Tibial nerve (tissue), 4 donors: ENCODE data around the gene MIER1. TPM values are rescaled to one million over a fixed set of nuclear protein-coding genes. Genes with fewer than 3 reads are reported as not detected.

ENCODE experiments used
- DNase-seq, 2 donors: peaks; one replicate each; pipeline ENCODE4 v3.0.0-alpha.2; 2019; ENCODE audit warnings: low spot score in 2 of 2
- H3K27ac ChIP-seq, 4 donors: fragments of 200-600 bp; sonication (generic) in 3 of 4; one replicate each; pipeline ENCODE4 v1.5.1; 2017 to 2019; ENCODE audit warnings: mild to moderate bottlenecking in 1 of 4
- H3K27me3 ChIP-seq, 2 donors: fragments of 200-600 bp; sonication (generic) in 1 of 2; one replicate each; pipeline versions ENCODE4 v1.5.1 to v1.6.0; 2017 to 2019
- H3K36me3 ChIP-seq, 3 donors: fragments of 200-600 bp; sonication (generic); one replicate each; pipeline ENCODE4 v1.5.1; 2018 to 2019
- H3K4me1 ChIP-seq, 4 donors: fragments of 200-600 bp; sonication (generic) in 3 of 4; one replicate each; pipeline ENCODE4 v1.5.1; 2017 to 2019
- H3K4me3 ChIP-seq, 4 donors: fragments of 200-600 bp; sonication (generic) in 3 of 4; one replicate each; pipeline ENCODE4 v1.5.1; 2017 to 2019; ENCODE audit warnings: mild to moderate bottlenecking in 1 of 4, moderate library complexity in 1 of 4
- H3K9me3 ChIP-seq, 4 donors: fragments of 200-600 bp; sonication (generic) in 3 of 4; one replicate each; pipeline ENCODE4 v1.5.1; 2017 to 2019
- EP300 ChIP-seq, 2 donors: sonication (generic); formaldehyde crosslinking; IDR thresholded peaks; one replicate each; pipeline ENCODE4 v1.6.1; 2017; ENCODE audit warnings: antibody characterized with exemption in 2 of 2, mild to moderate bottlenecking in 1 of 2
- POLR2A ChIP-seq, 2 donors: fragments of 450-650 bp; IDR thresholded peaks; one replicate each; pipeline ENCODE4 v1.6.1; 2017; ENCODE audit warnings: antibody characterized with exemption in 2 of 2, mild to moderate bottlenecking in 2 of 2, moderate library complexity in 2 of 2
- WGBS, 2 donors: methylation state at CpG; one replicate each; pipeline ENCODE4 v1.1.5; 2018; 5-methylcytosine and 5-hydroxymethylcytosine counted together
- total RNA-seq, 4 donors: library from RNA; depleted of rRNA; stranded (reverse); fragments of >200 nt; gene quantifications; one replicate each; pipeline ENCODE4 v1.1.0, GENCODE V29; 2016
- TF ChIP-seq, protein P1 (sequence below), 5 experiments: fragments of 200-600 bp in 3 of 5; fragments of 450-650 bp in 2 of 5; sonication (generic) in 3 of 5; IDR thresholded peaks; one replicate each; pipeline ENCODE4 v1.5.1; 2016 to 2019; ENCODE audit warnings: antibody characterized with exemption in 5 of 5, mild to moderate bottlenecking in 3 of 5, moderate library complexity in 2 of 5

The MIER1 gene
- total RNA-seq, 4 donors from 2014 or later = 25.5 to 43.5 (median 40.1) TPM

DNA sequence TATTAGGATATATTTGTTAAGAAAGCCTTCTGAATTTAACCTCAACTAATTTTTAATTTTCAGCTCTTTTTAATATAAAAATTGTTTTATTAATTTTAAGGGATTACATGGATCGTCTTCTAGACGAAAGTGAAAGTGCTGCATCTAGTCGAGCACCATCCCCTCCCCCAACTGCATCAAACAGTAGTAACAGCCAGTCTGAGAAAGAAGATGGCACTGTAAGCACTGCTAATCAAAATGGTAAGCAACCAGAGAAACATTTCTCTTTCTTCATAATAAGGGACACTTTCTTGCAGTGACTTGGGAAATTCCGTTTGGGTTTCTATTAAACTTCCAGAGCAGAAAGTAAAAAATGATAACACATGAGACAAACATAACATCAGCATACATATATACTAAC lies 56.9 kb downstream of the MIER1 start:
- Histone ChIP-seq H3K27ac (peak overlapping the region in 3 of 4 donors; percentile 44 to 60 (median 55)), H3K27me3 (no peaks in the 10 kb centered on the region), H3K36me3 (peaks cover 0 to 71% (median 0%) of the 10 kb centered on the region in 3 donors), H3K4me3 (peak overlapping the region in 3 of 4 donors; percentile 10 to 27 (median 24)), H3K9me3 (no peaks in the 10 kb centered on the region), H3K4me1 (peaks cover 0 to 10% (median 3%) of the 10 kb centered on the region in 4 donors)
- WGBS, 2 donors = 44 to 45% methylated on average over 4 of the region's 4 CpGs
- DNase-seq = peak in 1 of 2 donors; percentile 38
- TF ChIP-seq EP300 (IDR thresholded peaks at IDR 0.05) (peak in 1 of 2 donors; percentile 12), POLR2A (IDR thresholded peaks at IDR 0.05) (no peak)
- TF ChIP-seq, protein P1, sequence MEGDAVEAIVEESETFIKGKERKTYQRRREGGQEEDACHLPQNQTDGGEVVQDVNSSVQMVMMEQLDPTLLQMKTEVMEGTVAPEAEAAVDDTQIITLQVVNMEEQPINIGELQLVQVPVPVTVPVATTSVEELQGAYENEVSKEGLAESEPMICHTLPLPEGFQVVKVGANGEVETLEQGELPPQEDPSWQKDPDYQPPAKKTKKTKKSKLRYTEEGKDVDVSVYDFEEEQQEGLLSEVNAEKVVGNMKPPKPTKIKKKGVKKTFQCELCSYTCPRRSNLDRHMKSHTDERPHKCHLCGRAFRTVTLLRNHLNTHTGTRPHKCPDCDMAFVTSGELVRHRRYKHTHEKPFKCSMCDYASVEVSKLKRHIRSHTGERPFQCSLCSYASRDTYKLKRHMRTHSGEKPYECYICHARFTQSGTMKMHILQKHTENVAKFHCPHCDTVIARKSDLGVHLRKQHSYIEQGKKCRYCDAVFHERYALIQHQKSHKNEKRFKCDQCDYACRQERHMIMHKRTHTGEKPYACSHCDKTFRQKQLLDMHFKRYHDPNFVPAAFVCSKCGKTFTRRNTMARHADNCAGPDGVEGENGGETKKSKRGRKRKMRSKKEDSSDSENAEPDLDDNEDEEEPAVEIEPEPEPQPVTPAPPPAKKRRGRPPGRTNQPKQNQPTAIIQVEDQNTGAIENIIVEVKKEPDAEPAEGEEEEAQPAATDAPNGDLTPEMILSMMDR (IDR thresholded peaks at IDR 0.05) = no peak

DNA sequence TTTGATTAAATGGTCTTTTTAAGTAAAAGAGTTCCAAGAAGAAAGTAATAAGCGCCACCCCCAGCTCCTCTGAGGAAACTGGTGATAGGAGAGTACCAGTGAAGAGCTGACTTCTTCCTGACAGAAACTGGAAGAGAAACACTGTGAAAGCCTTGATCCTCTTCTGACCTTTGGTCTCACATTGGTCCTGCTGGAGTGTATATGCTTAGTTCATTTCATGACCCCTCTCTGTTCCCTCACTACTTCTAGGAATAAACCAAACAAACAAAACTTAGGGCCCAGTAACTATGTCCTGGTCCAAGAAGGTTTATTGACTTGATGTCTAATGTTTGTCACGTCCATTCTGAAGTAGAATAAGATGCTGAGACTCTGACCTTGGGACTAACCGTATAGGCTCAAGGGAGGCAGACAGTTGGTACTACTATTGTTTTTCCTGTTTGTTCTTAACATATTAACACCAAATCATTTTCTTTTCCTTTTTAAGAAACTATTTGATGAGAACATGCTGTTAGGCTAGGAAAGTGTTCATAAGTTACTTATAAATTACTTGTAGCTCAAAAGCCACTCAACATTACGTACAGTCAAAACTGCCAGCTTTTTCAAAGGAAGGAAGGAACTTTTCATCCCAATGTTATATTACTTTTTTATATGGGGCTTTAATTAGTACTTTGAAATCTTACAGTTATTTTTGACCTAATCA lies 57.9 kb downstream of the MIER1 start:
- 92 to 96% methylated on average over 4 of the region's 4 CpGs for WGBS, 2 donors
- Histone ChIP-seq H3K4me3 (no peak overlapping the region), H3K27ac (no peak overlapping the region), H3K9me3 (no peaks in the 10 kb centered on the region), H3K27me3 (no peaks in the 10 kb centered on the region), H3K36me3 (peaks cover 0 to 67% (median 0%) of the 10 kb centered on the region in 3 donors), H3K4me1 (peaks cover 0 to 10% (median 3%) of the 10 kb centered on the region in 4 donors)
- TF ChIP-seq POLR2A (IDR thresholded peaks at IDR 0.05) = no peak
- DNase-seq = no peak

DNA sequence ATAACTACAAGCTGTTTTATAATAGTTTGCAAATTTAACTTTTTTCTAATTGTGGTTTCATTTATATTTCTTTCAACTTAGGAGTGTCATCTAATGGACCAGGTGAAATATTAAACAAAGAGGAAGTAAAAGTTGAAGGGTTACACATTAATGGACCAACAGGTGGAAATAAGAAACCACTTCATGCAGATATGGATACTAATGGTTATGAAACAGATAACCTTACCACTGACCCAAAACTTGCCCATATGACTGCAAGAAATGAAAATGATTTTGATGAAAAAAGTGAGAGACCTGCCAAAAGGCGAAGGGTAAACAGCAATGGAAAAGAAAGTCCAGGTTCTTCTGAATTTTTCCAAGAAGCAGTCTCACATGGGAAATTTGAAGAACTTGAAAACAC lies 59.7 kb downstream of the MIER1 start:
- no peak overlapping the region for H3K4me3 ChIP-seq
- H3K4me1 ChIP-seq = peaks cover 0 to 10% (median 3%) of the 10 kb centered on the region in 4 donors
- peaks cover 0 to 63% (median 0%) of the 10 kb centered on the region in 3 donors for H3K36me3 ChIP-seq
- H3K27ac ChIP-seq = no peak overlapping the region
- H3K9me3 ChIP-seq = no peaks in the 10 kb centered on the region
- 91 to 98% methylated on average over 1 of the region's 1 CpG for whole genome bisulfite sequencing, 2 donors
- TF ChIP-seq, protein P1 (IDR thresholded peaks at IDR 0.05) = no peak
- TF ChIP-seq EP300 (IDR thresholded peaks at IDR 0.05) = no peak
- no peak for TF ChIP-seq POLR2A (IDR thresholded peaks at IDR 0.05)
- no peaks in the 10 kb centered on the region for H3K27me3 ChIP-seq
- no peak for DNase-seq

DNA sequence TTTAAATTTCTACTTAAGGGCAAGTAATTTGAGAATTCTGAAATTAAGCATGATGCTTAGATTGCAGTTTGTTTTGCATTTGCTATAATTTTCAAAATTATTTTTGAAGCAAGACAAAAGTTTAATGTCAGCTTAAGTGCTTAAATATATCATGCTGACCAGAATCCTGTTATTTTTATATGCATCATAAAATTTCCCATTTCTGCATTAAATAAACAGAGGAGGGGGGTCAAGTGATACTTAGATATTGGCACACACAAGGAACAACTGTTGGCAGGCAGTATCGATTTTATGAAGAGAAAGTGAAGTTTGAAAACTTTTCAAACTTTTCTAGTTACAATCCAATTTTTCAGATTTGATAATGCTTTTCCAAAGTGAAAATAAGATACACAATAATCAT lies 61.0 kb downstream of the MIER1 start:
- WGBS, 2 donors = 30 to 42% methylated on average over 1 of the region's 1 CpG
- Histone ChIP-seq H3K9me3 (no peaks in the 10 kb centered on the region), H3K36me3 (peaks cover 0 to 69% (median 0%) of the 10 kb centered on the region in 3 donors), H3K4me3 (no peak overlapping the region), H3K27me3 (no peaks in the 10 kb centered on the region), H3K4me1 (peaks cover 0 to 10% (median 3%) of the 10 kb centered on the region in 4 donors), H3K27ac (no peak overlapping the region)
- no peak for DNase-seq
- TF ChIP-seq, protein P1 (IDR thresholded peaks at IDR 0.05) = no peak
- TF ChIP-seq POLR2A (IDR thresholded peaks at IDR 0.05) (no peak), EP300 (IDR thresholded peaks at IDR 0.05) (no peak)

DNA sequence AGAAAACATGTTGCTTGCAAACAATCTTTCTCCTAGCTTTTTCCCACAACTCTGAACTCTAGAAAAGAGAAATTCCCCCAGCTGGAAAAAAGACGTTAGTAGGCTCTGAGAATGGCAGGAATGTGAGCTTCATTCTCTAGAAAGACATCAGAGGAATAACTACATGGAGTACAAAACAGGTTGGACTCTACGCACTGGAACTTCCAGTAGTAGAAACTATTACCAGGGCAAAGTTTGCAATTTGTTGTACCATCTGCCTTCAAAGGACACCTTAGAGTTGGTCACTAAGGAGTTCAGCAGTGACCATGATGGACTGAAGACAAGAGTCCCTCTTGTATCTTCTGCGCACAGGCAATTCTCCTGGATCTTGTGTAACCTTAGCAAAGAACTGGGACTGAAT lies 68.3 kb downstream of the MIER1 start:
- 65 to 89% methylated on average over 3 of the region's 3 CpGs for whole genome bisulfite sequencing, 2 donors
- no peak overlapping the region for H3K4me3 ChIP-seq
- no peak overlapping the region for H3K27ac ChIP-seq
- peaks cover 0 to 50% (median 0%) of the 10 kb centered on the region in 3 donors for H3K36me3 ChIP-seq
- TF ChIP-seq, protein P1 (IDR thresholded peaks at IDR 0.05) = no peak
- TF ChIP-seq POLR2A (IDR thresholded peaks at IDR 0.05) (no peak), EP300 (IDR thresholded peaks at IDR 0.05) (no peak)
- H3K9me3 ChIP-seq = no peaks in the 10 kb centered on the region
- no peaks in the 10 kb centered on the region for H3K27me3 ChIP-seq
- no peak for DNase-seq
- peaks cover 0 to 2% (median 0%) of the 10 kb centered on the region in 4 donors for H3K4me1 ChIP-seq
